ENCODE results near the gene COLEC12. TPM values are rescaled to one million over a fixed set of nuclear protein-coding genes. Genes with fewer than 3 reads are reported as not detected.

Gene COLEC12
- total RNA-seq, 3 donors from 2014 or later = 11.7 to 57.3 (median 14.7) TPM

- TF ChIP-seq POLR2A (IDR thresholded peaks at IDR 0.05) (no peak), POLR2AphosphoS5 (IDR thresholded peaks at IDR 0.05) (no peak)
- TF ChIP-seq, protein P1, sequence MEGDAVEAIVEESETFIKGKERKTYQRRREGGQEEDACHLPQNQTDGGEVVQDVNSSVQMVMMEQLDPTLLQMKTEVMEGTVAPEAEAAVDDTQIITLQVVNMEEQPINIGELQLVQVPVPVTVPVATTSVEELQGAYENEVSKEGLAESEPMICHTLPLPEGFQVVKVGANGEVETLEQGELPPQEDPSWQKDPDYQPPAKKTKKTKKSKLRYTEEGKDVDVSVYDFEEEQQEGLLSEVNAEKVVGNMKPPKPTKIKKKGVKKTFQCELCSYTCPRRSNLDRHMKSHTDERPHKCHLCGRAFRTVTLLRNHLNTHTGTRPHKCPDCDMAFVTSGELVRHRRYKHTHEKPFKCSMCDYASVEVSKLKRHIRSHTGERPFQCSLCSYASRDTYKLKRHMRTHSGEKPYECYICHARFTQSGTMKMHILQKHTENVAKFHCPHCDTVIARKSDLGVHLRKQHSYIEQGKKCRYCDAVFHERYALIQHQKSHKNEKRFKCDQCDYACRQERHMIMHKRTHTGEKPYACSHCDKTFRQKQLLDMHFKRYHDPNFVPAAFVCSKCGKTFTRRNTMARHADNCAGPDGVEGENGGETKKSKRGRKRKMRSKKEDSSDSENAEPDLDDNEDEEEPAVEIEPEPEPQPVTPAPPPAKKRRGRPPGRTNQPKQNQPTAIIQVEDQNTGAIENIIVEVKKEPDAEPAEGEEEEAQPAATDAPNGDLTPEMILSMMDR (IDR thresholded peaks at IDR 0.05) = no peak
- Histone ChIP-seq H3K27ac (no peak overlapping the region), H3K4me1 (no peaks in the 10 kb centered on the region), H3K4me3 (no peak overlapping the region), H3K9me3 (no peaks in the 10 kb centered on the region), H3K27me3 (no peaks in the 10 kb centered on the region), H3K36me3 (no peaks in the 10 kb centered on the region)
- intact Hi-C loops (cut with DNase I; ENCODE audit: low total_unique reads) = loop anchor here (10.0 kb wide), 1 partner anchor 316 kb away; no protein-coding TSS in a partner anchor
- no peak for DNase-seq (ENCODE audit: low spot score in 2 of 2)
Observed at GRCh38 chr18:289026-289425, 211.5 kb downstream of the COLEC12 start.

- intact Hi-C loops (cut with DNase I; ENCODE audit: low total_unique reads) = loop anchor here (10.0 kb wide), 1 partner anchor 318 kb away; no protein-coding TSS in a partner anchor
- H3K27ac ChIP-seq = no peak overlapping the region
- TF ChIP-seq, protein P1 (IDR thresholded peaks at IDR 0.05) = peak in 2 of 3 donors; percentile 50 to 56
- TF ChIP-seq POLR2AphosphoS5 (IDR thresholded peaks at IDR 0.05) = no peak
- TF ChIP-seq POLR2A (IDR thresholded peaks at IDR 0.05) = no peak
- H3K36me3 ChIP-seq = no peaks in the 10 kb centered on the region
- no peaks in the 10 kb centered on the region for H3K4me1 ChIP-seq
- H3K27me3 ChIP-seq = no peaks in the 10 kb centered on the region
- no peak for DNase-seq (ENCODE audit: low spot score in 2 of 2)
- H3K4me3 ChIP-seq = no peak overlapping the region
- no peaks in the 10 kb centered on the region for H3K9me3 ChIP-seq
Observed at GRCh38 chr18:286515-287310, 213.8 kb downstream of the COLEC12 start.

GRCh38 chr18:285817-286216 lies 214.7 kb downstream of the COLEC12 start:
- no peak for DNase-seq (ENCODE audit: low spot score in 2 of 2)
- no peaks in the 10 kb centered on the region for H3K9me3 ChIP-seq
- H3K4me1 ChIP-seq = no peaks in the 10 kb centered on the region
- H3K27ac ChIP-seq = no peak overlapping the region
- no peaks in the 10 kb centered on the region for H3K27me3 ChIP-seq
- intact Hi-C loops (cut with DNase I; ENCODE audit: low total_unique reads) = loop anchor here (10.0 kb wide), 1 partner anchor 319 kb away; no protein-coding TSS in a partner anchor
- H3K4me3 ChIP-seq = no peak overlapping the region
- H3K36me3 ChIP-seq = no peaks in the 10 kb centered on the region
- TF ChIP-seq POLR2AphosphoS5 (IDR thresholded peaks at IDR 0.05) (no peak), POLR2A (IDR thresholded peaks at IDR 0.05) (no peak)
- TF ChIP-seq, protein P1 (IDR thresholded peaks at IDR 0.05) = no peak

DNA sequence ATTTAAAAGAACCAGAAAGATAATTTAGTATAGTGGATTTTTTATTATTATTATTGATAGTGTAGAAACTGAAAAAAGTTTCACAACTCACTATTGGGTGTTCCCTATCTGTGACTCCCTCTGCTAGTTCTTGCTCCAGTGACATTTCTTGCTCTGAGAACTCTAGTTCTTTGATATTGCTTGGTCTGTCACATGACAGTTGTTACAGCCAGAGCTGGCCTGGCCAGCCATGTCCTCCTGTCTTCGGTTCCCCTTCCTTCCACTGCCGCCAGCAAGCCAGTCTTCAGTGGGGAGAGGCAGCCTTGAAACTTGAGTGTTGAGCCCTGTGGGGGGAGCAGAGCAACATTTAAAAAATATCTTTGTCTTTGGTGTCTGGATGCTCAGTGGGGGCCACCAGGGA lies 225.0 kb downstream of the COLEC12 start:
- no peak overlapping the region for H3K27ac ChIP-seq
- H3K9me3 ChIP-seq = peaks cover 5% of the 10 kb centered on the region in 2 donors
- no peak for TF ChIP-seq POLR2A (IDR thresholded peaks at IDR 0.05)
- TF ChIP-seq, protein P1 (IDR thresholded peaks at IDR 0.05) = no peak
- TF ChIP-seq POLR2AphosphoS5 (IDR thresholded peaks at IDR 0.05) = no peak
- H3K4me3 ChIP-seq = no peak overlapping the region
- H3K27me3 ChIP-seq = no peaks in the 10 kb centered on the region
- no peaks in the 10 kb centered on the region for H3K4me1 ChIP-seq
- H3K36me3 ChIP-seq = no peaks in the 10 kb centered on the region
- no peak for DNase-seq (ENCODE audit: low spot score in 2 of 2)
- intact Hi-C loops (cut with DNase I; ENCODE audit: low total_unique reads) = no loop called here

GRCh38 chr18:274313-274712 lies 226.2 kb downstream of the COLEC12 start:
- H3K36me3 ChIP-seq = no peaks in the 10 kb centered on the region
- TF ChIP-seq, protein P1 (IDR thresholded peaks at IDR 0.05) = no peak
- TF ChIP-seq POLR2A (IDR thresholded peaks at IDR 0.05) (no peak), POLR2AphosphoS5 (IDR thresholded peaks at IDR 0.05) (no peak)
- DNase-seq (ENCODE audit: low spot score in 2 of 2) = no peak
- H3K27ac ChIP-seq = no peak overlapping the region
- intact Hi-C loops (cut with DNase I; ENCODE audit: low total_unique reads) = no loop called here
- no peaks in the 10 kb centered on the region for H3K4me1 ChIP-seq
- peaks cover 4 to 5% of the 10 kb centered on the region in 2 donors for H3K9me3 ChIP-seq
- no peaks in the 10 kb centered on the region for H3K27me3 ChIP-seq
- no peak overlapping the region for H3K4me3 ChIP-seq
